GM21529 (cell line): Measurements from ENCODE around the gene SSMEM1.
"Not testable (repeated sequence)": the region's sequence is repeated elsewhere in the genome, so short reads cannot be mapped to it uniquely, and the experiment has no call there.

Experiments
- ATAC-seq: cut with Tn5 transposase; IDR thresholded peaks from one replicate; pipeline ENCODE4 v1.9.1; 2021; ENCODE audit not compliant: unreplicated experiment

The SSMEM1 gene, protein sequence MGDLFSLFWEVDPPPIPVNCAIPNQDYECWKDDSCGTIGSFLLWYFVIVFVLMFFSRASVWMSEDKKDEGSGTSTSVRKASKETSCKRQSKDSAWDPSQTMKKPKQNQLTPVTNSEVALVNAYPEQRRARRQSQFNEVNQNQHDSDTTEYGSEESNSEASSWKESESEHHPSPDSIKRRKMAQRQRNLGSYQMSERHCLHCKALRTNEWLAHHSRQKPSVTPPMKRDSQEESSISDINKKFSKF

DNA sequence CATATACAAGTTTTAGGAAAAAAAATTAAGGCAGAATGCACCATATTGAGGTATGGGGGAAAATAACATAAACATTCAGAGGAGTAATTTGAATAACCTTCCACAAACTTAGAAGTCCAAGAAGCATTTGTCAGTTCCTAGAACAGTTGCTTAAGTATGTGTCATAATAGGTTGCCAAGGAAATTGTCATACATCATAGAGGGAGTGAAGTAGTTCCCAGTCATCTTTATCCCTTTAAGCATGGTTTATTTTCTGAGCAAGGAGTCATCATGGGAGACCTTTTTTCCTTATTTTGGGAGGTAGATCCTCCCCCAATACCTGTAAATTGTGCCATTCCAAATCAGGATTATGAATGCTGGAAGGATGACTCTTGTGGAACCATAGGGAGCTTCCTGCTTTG is at the start of gene SSMEM1:
Gene SSMEM1 (plus strand): TSS at position 219 of the 400 bp plus-strand sequence. CDS start 51 bp downstream, at position 270.
- ATAC-seq, result no peak

DNA sequence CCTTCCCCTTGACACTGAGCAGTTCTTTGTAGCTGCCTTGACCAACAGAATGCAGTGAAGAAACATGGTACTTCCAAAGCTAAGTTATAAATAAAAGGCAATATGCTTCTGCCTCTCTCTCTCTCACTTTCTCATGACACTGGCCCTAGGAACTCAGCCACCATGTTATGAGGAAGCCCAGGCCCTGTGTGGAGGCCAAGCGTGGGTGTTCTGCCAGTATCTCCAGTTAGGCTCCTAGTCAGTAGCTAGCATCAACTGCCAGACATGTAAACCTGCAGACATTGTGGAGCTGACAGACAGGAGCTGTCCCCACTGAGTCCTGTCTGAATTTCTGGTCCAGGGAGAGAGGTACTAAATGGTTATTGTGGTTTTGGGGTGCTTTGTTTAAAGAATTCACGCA is 47.6 kb upstream of the SSMEM1 start:
- ATAC-seq, result no peak

DNA sequence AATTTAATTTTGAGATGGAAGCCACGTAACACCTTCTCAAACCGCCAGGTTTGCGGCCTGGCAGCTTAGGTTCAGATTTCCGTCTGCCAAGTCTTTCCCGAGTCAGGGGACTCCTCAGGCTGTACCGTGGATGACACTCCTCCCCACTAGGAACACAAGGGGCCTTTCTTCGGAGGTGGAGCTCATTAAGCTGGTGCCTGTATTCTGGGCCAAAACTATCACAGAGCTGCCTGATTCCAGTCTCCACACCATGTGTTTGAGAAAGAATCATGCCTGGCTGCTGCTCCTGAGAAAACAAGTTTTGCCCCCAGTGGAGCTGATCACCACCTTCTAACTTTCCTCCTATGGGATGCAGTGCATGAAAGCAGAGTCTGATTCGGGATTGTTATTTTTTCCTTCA is 47.2 kb upstream of the SSMEM1 start:
- ATAC-seq, result no peak

DNA sequence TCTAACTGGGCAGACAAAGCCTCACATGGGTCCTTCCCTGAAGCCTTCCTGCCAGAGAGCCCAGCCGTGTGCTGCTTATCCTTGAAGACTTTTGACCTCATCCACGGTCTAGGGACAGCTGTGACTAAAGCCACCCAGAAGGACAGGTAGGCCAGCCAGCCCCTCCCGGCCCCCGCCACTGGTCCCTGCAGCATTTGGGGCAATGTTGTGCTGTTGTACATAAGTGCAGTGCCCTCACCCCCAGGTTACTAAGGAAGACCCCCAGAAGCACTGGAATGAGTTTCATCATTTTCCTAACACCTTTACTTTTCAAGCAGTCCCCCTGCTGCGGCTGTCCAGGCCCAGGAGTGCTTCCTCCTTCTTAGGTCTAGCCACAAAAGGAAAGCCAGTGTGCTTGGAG is 45.5 kb upstream of the SSMEM1 start:
- ATAC-seq, result no peak

DNA sequence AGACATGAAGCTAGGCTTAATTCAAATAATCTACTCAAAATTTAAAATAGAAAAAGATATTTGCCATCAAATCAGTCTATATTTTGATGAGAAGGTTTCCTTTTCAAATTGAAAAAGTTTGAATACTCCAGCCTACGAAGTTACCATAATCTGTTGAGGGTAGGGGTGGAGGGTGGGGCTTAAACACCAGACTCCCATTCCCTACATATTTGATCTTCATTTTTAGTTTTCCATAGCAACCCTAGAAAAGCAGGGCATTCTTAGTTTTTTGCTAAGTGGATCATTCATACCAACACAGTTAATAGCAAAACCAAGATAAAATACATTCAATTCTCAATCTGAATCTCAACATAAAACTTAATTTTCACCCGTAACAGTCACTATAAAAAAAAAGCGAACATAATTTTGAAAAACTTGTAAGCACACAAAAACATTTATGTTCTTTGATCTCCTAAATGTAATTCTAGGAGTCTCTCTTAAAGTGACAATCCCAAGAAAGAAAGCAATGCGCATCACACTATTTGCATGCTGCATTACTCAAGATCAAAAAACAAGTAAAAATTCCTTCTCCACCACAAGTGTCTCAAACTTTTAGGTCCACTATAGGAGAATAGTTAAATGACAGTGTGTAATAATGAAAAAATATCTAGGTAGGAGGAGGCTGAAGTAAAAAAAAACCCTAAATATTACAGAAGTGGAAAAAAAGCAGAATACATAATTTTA is 33.3 kb upstream of the SSMEM1 start:
- ATAC-seq, result no peak

DNA sequence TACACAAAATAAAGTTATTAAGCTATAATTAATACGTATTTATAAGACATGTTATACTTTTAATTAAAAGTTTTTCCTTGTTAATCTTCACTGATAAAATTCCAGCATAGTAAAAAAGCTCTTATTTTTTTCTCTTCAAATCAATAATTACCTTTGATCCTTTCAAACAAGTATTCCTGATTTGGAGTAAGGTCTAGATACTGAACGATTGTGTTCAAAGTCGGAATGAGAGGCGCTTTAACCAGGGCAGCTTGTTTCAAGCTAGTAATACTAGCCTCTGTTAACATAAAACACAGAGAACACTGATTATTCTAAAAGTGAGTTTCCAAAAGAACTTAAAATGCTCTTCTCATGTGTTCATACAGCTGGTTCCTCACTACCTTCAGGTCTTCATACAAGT is 29.4 kb upstream of the SSMEM1 start:
- no peak for ATAC-seq

DNA sequence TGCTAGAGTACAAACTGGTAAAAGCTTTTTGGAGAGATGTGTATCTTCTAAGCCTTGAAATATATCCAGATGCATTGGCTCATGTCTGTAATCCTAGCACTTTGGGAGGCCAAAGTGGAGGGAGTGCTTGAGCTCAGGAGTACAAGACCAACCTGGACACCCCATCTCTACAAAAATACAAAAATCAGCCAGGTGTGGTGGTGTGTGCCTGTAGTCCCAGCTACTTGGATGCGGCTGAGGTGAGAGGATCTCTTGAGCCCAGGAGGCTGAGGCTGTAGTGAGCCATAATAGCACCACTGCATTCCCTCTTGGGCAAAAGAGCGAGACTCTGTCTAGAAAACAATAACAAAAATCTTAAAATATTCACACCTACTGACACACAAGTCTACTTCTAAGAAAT is 28.0 kb upstream of the SSMEM1 start:
- no peak for ATAC-seq

DNA sequence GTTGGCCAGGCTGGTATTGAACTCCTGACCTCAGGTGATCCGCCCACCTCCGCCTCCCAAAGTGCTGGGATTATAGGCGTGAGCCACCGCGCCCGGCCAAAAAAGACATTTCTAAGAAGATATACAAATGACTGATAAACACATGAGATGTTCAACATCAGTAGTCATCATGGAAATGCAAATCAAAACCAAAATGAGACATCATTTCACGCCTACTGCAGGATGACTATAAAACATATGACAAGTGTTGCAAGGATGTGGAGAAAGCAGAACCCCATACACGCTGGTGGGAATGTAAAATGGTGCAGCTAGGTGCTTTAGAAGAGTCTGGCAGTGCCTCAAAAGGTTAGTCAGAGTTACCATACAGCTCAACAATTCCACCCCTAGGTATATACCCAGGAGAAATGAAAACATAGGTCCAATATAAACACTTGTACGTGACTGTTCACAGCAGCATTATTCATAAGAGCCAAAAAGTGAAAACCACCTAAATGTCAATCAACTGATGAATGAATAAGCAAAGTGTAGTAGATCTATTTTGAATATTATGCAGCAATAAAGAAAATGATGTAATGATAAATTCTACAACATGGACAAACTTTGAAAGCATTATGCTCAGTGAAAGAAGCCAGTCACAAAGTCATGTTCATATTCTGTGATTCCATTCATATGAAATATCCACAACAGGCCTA is 26.9 kb upstream of the SSMEM1 start:
- no peak for ATAC-seq

DNA sequence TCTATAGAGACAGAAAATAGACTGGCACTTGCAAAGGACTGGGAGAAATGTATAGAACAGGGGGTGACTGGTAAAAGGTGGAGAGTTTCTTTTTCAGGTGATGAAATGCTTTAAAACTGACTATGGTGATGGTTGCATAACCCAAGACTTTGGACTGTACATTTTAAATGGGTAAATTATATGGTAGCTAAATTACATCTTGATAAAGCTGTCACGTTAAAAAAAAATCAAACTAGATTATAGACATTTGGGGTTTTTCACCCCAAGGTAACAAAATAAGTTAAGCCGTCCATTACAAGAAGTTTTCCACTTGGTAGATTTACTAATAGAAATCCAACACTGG is 26.4 kb upstream of the SSMEM1 start:
- ATAC-seq, result no peak

DNA sequence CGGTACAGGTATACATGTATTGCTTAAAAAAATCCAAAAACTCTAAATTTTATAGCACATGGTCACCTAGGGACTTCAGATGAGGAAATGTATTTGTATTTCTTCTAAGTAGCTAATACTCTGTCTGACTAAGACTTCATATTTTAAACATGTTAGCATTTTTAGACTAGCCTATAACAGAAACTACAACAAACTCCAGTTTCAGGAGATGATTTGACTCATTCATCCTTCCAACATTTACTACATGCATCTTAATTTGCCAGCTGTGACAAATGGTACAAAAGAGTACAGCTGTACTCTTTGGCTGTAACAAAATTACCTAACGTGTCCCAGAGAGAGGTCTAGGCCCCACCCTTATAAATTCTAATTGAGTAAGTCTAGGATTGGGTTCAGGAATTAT is 24.7 kb upstream of the SSMEM1 start:
- peak; percentile 95 for ATAC-seq

DNA sequence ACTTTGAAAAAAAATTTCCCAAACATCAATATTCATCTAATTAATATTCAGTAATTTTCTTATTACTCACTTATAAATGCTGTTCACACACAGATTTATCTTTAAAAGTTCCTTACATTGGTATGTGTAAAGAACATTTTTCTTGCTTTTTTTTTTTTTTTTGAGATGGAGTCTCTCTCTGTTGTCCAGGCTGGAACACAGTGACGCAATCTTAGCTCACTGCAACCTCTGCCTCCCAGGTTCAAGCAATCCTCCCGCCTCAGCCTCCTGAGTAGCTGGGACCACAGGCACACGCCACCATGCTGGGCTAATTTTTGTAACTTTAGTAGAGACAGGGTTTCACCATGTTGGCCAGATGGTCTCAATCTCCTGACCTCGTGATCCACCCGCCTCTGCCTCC is 23.3 kb upstream of the SSMEM1 start:
- ATAC-seq, result not testable (repeated sequence)

DNA sequence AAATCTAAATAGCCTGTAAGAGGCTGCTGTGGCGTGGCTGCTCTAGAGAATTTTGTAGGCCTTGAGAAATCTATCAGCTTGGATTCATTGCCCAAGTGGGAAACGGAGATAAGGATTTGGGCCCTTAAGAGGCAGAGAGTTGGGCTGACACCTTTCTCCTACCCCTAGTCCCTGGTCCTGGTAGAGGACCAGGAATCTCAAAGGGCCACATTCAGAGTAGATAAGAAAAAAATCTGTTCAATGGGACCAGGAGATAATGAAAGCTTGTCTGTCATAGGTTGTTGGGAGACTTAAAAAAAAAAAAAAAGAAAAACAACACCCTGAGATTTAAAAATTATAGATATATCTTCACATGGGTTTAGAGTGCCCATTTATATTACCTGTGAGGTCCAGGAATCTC is 20.3 kb upstream of the SSMEM1 start:
- no peak for ATAC-seq

DNA sequence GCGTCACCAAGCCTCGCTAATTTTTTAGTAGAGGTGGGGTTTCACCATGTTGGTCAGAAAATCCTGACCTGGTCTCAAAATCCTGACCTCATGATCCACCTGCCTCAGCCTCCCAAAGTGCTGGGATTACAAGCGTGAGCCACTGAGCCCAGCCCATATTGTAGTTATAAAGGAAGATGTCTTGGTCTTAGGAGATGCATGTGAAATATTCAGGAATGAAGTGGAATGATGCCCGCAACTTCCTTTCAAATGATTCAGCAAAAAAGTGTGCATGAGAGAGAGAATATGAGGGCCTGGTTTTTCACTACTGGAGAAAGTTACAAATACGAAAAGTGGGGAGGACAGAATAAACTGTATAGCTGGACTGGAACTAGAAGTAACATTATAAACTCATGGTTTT is 18.3 kb upstream of the SSMEM1 start:
- no peak for ATAC-seq

DNA sequence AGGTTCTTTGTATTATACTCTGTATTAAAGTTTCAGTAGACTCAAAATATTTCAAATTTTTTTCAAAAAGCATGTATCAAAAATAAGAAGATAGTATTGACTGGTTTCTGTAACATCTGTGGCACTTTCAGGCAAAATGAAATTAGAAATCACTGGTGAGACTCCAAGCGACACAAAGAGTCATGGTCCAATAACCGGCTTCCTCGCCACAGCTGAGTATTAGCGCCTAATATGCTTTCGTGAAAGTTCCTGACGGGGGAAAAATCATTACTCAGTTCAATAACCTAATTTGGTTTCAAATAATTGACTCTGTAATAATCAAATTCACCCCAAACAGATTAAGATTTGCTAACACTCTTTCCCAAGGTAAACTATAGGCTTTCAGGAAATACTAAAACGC is 15.9 kb upstream of the SSMEM1 start:
- no peak for ATAC-seq

DNA sequence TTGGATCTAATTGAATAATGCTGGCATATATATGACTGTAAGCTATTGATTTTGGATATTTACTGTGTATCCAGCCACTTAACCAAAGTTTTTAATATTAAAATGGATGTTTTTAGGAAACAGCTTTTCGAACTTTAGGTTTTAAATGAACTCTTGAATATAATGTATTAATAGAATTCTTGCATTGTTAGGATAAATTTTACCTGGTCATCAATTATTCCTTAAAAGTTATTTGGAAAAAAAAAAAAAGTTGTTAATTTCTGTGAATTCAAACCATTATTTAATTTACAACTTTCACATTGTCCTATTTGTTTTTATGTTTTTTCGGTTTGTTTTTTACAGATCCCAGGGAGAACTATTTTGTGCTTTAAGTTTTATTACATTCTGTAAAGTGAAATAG is 12.3 kb upstream of the SSMEM1 start:
- no peak for ATAC-seq

DNA sequence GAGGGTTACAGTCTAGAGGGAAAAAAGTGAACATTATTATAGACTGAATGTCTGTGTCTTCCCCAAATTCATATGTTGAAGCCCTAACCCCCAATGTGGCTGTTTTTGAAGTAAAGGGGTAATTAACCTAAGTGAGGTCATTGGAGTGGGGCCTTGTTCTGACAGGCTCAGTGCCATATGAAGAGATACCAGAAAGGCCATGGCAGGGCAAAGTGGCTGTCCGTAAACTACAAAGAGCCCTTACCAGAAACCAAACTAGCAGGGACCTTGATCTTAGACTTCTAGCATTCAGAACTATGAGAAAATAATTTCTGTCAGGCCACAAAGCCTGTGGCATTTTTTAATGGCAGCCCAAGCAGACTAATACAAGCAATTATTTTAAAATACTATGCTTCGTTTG is 11.2 kb upstream of the SSMEM1 start:
- ATAC-seq, result no peak

DNA sequence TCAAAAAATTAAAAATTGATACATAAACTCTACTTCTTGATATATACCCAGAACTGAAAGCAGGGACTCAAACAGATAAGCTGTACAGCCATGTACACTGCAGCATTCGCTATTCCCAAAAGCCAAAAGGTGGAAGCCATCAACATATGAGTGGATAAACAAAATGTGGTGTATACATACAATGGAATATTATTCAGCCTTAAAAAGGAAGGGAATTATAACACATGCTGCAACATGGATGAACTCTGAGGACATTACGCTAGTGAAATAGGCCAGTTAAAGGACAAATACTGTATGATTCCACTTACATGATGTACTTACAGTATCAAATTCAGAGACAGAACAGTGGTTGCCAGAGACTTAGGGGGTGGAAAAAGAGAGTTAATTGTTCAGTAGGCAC is 10.6 kb upstream of the SSMEM1 start:
- ATAC-seq, result no peak

DNA sequence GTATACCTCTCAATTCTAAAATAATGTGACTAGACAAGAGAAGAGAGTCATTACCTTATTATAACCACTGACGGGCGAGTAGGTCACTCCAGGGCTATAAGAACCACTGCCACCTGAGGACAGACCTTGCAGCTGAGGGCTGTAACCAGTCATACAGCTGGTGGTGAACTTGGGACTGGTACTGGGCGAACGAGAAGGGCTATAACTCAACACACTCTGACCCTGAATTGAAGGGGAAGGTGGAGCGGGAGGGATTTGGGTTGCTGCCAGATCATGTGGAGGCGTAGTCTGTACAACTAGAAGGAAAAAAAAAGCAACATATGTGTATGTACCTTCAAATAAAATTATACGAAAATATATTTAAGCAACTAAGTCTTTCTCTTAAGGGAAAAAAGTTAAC is 5.9 kb upstream of the SSMEM1 start:
- ATAC-seq, result no peak

DNA sequence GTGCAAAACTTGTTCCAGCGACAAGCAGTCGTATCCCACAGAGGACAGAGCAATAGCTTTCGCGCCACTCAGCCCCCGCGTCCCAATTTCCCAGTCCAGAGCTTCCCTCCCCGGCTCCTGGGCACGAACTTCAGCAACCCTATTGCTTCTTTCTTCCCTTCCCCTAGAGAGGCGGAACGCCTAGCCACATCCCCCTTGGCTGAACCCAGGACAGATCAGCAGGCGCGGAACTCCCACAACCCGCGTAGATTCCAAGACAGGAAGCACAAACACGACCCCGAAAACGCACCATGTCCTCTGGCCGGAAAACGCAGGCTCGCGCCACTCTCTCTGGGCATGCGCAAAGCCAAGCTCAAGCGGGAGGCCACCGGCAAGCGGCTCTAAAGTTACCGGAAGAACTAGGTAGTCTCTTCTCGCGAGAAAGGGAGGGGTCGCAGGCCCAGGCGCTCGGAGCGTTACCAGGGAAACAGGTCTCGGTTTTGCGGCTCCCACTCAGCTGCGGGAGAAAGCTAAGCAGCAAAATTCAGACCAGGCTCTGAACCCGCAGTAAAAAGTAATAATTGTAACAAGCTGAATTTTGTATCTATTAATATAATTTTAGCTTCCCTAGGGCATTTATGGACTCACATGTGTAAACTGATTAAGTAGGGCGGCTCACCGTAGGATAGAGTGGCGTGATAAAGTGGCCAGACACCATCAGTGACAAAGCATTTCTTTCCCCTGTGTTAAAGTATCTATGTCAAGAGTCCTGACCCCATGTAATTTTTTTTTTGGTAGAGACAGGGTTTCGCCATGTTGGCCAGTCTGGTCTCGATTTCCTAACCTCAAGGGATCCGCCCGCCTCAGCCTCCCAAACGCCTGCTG is 2.3 kb upstream of the SSMEM1 start, which contains the start of gene TMEM209:
Gene TMEM209 (minus strand): TSS at position 323 of the 864 bp plus-strand sequence. CDS start 31 bp downstream, at position 292.
- peak; percentile 98 for ATAC-seq

DNA sequence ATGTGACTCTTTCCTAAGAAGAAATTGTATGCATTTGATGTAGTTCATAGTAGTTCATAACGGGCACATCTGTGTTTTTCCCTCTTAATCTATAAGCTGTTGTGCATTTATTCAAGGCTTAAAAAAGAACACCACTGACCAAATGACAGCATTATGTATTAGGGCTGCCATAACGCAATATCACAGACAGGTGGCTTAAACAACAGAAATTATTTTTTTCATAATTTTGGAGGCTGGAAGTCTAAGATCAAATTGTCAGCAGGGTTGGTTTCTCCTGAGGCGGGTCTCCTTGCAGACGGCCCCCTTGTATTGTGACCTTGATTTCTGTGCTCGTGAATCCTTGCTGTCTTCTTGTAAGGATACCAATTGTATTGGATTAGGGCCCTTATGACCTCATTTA is 627 bp upstream of the SSMEM1 start:
- ATAC-seq, result no peak

DNA sequence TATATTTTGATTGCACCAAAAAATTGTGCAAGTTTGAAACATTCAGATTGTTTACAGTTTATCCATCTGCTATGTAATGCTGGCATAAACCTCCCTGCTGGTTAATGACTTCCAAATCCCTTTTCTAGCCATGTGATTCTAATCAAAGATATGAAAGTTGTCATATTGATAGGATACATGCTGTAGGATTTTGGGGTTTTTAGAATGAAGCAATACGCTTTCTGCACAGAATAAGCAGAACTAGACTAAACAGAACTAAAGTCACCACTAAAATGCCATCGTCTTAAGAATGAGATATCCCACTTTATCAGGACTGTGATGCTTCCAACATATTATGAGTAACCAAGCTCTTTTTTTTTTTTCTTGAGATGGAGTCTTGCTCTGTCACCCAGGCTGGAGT is 856 bp downstream of the SSMEM1 start:
- ATAC-seq, result no peak
